Measurements from ENCODE around the gene ELSPBP1. TPM values are rescaled to one million over a fixed set of nuclear protein-coding genes. Genes with fewer than 3 reads are reported as not detected.

ELSPBP1 gene
- total and polyA plus RNA-seq, 2 donors (not counting 1 experiment from before 2014, with no cell fraction given) = not detected

- Histone ChIP-seq H3K4me3 (replicated peaks in 1 of 4; ENCODE audit: control extremely low read depth in 1 of 4, insufficient read depth in 1 of 4, low read depth in 3 of 4, low read length in 4 of 4) (no peak overlapping the region), H3K4me2 (ENCODE audit: extremely low read depth, insufficient read depth, low read length) (no peak overlapping the region), H3K27ac (ENCODE audit: insufficient read depth, low read length) (no peak overlapping the region), H4K20me1 (ENCODE audit: control insufficient read depth, extremely low read depth, insufficient read depth, low read length) (no peaks in the 10 kb centered on the region), H3K79me2 (ENCODE audit: control insufficient read depth, insufficient read depth, low read length) (no peaks in the 10 kb centered on the region), H3K4me1 (ENCODE audit: control insufficient read depth, extremely low read depth, insufficient read depth, low read length) (no peaks in the 10 kb centered on the region), H2AFZ (ENCODE audit: low read length) (no peak overlapping the region), H3K27me3 (ENCODE audit: control insufficient read depth, insufficient read depth, low read length) (no peaks in the 10 kb centered on the region), H3K36me3 (ENCODE audit: control insufficient read depth, insufficient read depth, low read length) (no peaks in the 10 kb centered on the region), H3K9ac (ENCODE audit: insufficient read depth, low read length) (no peak overlapping the region), H3K9me3 (ENCODE audit: control insufficient read depth, insufficient read depth, low read depth, low read length) (no peaks in the 10 kb centered on the region)
- no peak for DNase-seq (ENCODE audit: low read depth in 2 of 2)
- TF ChIP-seq CTCF (conservative IDR thresholded peaks at IDR 0.05 in 1 of 2, IDR thresholded peaks at IDR 0.05 in 1 of 2; ENCODE audit: low read depth in 1 of 2, low read length in 2 of 2) (no peak), EZH2 (IDR thresholded peaks at IDR 0.05; ENCODE audit: low read length, missing control alignments) (no peak)
Observed at GRCh38 chr19:48004236-48004635, 9.8 kb downstream of the ELSPBP1 start.

GRCh38 chr19:48006762-48007161 is 12.3 kb downstream of the ELSPBP1 start:
- no peaks in the 10 kb centered on the region for H3K79me2 ChIP-seq (ENCODE audit: control insufficient read depth, insufficient read depth, low read length)
- H3K36me3 ChIP-seq (ENCODE audit: control insufficient read depth, insufficient read depth, low read length) = no peaks in the 10 kb centered on the region
- no peaks in the 10 kb centered on the region for H3K27me3 ChIP-seq (ENCODE audit: control insufficient read depth, insufficient read depth, low read length)
- H3K4me2 ChIP-seq (ENCODE audit: extremely low read depth, insufficient read depth, low read length) = no peak overlapping the region
- no peaks in the 10 kb centered on the region for H3K4me1 ChIP-seq (ENCODE audit: control insufficient read depth, extremely low read depth, insufficient read depth, low read length)
- H4K20me1 ChIP-seq (ENCODE audit: control insufficient read depth, extremely low read depth, insufficient read depth, low read length) = no peaks in the 10 kb centered on the region
- H3K27ac ChIP-seq (ENCODE audit: insufficient read depth, low read length) = no peak overlapping the region
- H3K9me3 ChIP-seq (ENCODE audit: control insufficient read depth, insufficient read depth, low read depth, low read length) = no peaks in the 10 kb centered on the region
- DNase-seq (ENCODE audit: low read depth in 2 of 2) = no peak
- no peak overlapping the region for H2AFZ ChIP-seq (ENCODE audit: low read length)
- no peak overlapping the region for H3K4me3 ChIP-seq (replicated peaks in 1 of 4; ENCODE audit: control extremely low read depth in 1 of 4, insufficient read depth in 1 of 4, low read depth in 3 of 4, low read length in 4 of 4)
- TF ChIP-seq CTCF (conservative IDR thresholded peaks at IDR 0.05 in 1 of 2, IDR thresholded peaks at IDR 0.05 in 1 of 2; ENCODE audit: low read depth in 1 of 2, low read length in 2 of 2) (no peak), EZH2 (IDR thresholded peaks at IDR 0.05; ENCODE audit: low read length, missing control alignments) (no peak)
- no peak overlapping the region for H3K9ac ChIP-seq (ENCODE audit: insufficient read depth, low read length)

GRCh38 chr19:48010932-48011758 is 16.7 kb downstream of the ELSPBP1 start:
- H3K27me3 ChIP-seq (ENCODE audit: control insufficient read depth, insufficient read depth, low read length) = no peaks in the 10 kb centered on the region
- no peak for TF ChIP-seq EZH2 (IDR thresholded peaks at IDR 0.05; ENCODE audit: low read length, missing control alignments)
- no peak overlapping the region for H2AFZ ChIP-seq (ENCODE audit: low read length)
- no peak overlapping the region for H3K9ac ChIP-seq (ENCODE audit: insufficient read depth, low read length)
- H3K79me2 ChIP-seq (ENCODE audit: control insufficient read depth, insufficient read depth, low read length) = no peaks in the 10 kb centered on the region
- H4K20me1 ChIP-seq (ENCODE audit: control insufficient read depth, extremely low read depth, insufficient read depth, low read length) = no peaks in the 10 kb centered on the region
- H3K36me3 ChIP-seq (ENCODE audit: control insufficient read depth, insufficient read depth, low read length) = no peaks in the 10 kb centered on the region
- H3K9me3 ChIP-seq (ENCODE audit: control insufficient read depth, insufficient read depth, low read depth, low read length) = no peaks in the 10 kb centered on the region
- no peak overlapping the region for H3K4me2 ChIP-seq (ENCODE audit: extremely low read depth, insufficient read depth, low read length)
- no peaks in the 10 kb centered on the region for H3K4me1 ChIP-seq (ENCODE audit: control insufficient read depth, extremely low read depth, insufficient read depth, low read length)
- no peak overlapping the region for H3K4me3 ChIP-seq (replicated peaks in 1 of 4; ENCODE audit: control extremely low read depth in 1 of 4, insufficient read depth in 1 of 4, low read depth in 3 of 4, low read length in 4 of 4)
- no peak overlapping the region for H3K27ac ChIP-seq (ENCODE audit: insufficient read depth, low read length)
- DNase-seq (ENCODE audit: low read depth in 2 of 2) = no peak

Measured in fibroblast of lung (primary cell).